GM20431 (cell line): ENCODE data around the gene LSM14A.
"Not testable (repeated sequence)": the region's sequence is repeated elsewhere in the genome, so short reads cannot be mapped to it uniquely, and the experiment has no call there.

Experiments used
- in situ Hi-C: fragments of 300-500 bp; cut with MseI, MboI; formaldehyde crosslinking; loops from one replicate; pipeline ENCODE4 v1.15.0; 2020; ENCODE audit warnings: low sequenced_read_pairs; ENCODE audit not compliant: unreplicated experiment

LSM14A gene

DNA sequence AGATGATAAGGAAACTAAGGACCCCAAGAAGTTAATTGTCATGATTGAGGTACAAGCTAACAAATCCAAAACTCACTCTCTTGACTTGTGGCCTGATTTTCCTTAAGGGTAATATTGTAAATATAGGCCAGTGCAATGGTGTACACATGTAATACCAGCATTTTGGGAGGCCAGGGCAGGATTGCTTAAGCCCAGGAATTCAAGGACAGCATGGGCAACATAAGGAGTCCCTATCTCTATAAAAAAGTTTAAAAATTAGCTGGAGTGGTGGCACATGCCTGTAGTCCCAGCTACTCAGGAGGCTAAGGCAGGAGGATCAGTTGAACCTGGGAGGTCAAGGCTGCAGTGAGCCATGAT, 53.3 kb downstream of the LSM14A start:
- in situ Hi-C loops = no loop called here

DNA sequence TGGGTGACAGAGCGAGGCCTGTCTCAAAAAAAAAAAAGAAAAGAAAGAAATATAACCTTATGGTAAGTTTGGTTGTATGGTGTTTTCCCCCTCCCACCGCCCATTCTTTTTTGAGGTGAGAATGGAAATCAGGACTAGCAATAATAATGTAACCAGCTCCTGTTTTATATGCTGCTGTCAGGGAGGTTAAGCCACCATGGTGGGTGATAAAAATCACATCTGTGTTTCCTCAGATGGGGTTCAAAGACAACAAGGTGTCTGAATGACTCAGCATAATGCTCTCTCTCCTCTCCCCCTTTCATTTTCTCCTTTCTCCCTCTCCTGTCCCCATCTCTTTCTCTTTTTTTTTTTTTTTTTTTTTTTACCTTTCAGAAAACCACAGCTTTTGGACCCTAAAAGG, 53.7 kb downstream of the LSM14A start:
- in situ Hi-C loops = no loop called here

DNA sequence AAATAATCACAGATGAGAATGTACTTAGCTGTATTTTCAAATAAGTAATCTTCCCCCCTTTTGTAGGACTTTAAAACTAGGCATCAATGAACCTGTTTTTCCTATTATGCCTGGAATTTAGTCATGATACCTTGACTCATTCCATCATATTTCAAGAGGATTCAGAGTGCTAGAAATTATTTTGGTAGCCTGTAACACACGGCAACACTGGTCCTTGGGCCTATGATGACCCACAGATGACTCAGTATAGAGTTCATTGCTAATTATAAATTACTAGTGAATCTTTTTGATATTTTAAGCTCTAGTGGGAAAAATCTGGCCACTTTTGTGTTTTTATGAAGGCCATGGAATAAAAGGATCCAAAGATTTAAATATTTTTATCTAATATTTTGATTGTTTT, 56.0 kb downstream of the LSM14A start:
- in situ Hi-C loops = no loop called here

DNA sequence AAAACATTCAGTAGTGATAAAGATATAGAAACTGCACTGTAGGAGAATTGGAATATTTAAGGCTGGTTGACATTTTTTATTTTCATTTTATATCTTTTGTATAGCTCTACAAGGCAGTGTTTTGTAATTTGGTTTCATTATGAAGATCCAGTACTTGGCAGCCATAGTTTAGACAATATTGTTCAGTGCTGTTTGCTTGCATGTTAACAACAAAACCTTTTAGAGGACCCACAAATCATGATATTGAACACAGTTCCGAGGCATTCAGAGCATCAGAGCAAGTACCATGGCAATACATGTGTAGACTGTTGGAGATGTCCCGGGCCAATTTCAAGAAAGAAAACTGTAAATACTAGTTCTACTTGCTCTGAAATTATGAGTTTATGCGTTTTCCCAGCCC, 56.5 kb downstream of the LSM14A start:
- in situ Hi-C loops = no loop called here

DNA sequence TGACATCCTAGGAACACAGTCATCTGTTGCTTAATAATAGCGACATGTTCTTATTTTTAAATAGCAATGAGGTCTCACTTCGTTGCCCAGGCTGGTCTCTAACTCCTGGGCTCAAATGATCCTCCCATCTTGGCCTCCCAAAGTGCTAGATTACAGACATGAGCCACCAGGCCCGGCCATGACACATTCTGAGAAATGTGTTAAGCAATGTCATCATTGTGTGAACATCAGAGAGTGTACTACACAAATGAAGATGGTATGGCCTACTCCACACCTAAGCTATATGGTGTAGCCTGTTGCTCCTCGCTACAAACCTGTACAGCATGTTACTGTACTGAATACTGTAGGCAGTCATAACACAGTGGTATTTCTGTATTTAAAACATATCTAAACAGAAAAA, 57.4 kb downstream of the LSM14A start:
- in situ Hi-C loops = no loop called here

DNA sequence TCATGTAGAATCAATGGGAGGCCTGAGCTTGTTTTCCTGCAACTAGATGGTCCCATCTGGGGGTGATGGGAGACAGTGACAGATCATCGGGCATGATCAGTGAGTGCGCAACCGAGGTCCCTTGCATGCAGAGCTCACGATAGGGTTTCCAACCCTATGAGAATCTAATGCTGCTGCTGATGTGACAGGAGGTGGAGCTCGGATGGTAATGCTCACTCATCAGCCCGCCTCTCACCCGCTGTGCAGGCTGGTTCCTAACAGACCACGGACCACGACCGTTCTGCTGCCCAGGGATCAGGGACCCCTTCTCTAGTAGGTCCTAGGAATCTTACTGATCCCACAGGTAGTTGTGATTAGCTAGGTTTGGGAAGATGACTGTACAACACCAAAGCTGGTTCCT, 58.5 kb downstream of the LSM14A start:
- in situ Hi-C loops = no loop called here

DNA sequence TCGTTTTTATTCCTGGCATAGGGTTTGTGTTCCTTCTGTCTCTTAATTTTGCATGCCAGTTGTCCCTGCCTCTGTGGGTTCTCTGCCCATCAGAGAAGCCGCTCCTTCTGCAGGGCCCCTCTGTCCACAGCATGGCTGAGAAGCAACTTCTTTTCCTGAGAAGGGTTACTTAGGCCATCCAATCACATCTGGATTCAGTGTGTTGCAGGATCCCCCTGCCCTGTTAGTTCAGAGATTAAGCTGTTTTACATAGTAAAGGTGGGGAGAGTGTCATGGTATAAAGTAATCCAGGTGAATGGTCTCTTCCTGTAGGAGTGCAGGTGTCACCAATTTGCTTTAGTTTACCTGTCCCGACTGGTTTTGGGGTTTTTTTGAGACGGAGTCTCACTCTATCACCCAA, 59.1 kb downstream of the LSM14A start:
- in situ Hi-C loops = no loop called here

DNA sequence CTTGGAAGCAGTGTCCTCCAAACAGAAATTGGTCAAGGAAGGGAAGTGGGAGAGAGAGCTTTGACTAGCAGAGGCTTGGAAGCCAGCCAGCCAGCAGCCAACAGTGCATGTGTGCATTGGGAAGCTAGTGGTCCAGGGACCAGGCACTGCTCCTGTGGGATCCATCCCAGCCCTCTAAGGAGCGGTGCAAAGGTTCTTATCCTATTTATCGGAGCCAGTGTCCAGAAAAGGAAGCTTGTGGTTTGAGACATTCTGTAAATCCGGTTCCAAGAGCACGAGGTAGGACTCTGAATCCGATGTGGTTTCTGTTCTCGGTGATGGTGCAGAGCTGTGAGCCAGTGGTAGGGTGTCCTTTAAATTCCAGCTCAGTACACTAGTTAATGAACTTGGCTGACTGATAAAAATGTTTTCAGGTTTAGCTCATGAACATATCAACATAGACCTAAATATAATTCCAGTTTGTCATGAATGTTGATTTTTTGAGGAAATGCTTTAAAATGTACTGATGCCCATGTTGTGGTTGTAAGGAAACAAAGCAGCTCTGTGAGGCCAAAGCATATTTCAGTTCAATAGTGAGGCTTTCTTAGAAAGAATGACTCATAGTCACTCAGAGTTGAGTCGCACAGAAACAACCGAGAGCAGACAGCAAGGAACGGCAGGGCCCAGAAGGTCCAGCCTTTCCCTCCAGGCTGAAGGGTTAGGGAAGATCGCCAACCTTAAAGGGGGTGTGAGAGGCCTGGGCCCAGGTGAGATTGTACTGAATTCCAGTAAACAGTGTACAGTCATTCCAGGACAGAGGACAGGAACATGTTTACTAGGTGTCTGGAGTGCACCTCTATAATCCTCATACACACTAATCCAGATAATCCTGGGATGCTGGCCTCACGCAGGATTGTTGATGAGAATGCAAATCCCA, 60.5 kb downstream of the LSM14A start:
- in situ Hi-C loops = no loop called here

DNA sequence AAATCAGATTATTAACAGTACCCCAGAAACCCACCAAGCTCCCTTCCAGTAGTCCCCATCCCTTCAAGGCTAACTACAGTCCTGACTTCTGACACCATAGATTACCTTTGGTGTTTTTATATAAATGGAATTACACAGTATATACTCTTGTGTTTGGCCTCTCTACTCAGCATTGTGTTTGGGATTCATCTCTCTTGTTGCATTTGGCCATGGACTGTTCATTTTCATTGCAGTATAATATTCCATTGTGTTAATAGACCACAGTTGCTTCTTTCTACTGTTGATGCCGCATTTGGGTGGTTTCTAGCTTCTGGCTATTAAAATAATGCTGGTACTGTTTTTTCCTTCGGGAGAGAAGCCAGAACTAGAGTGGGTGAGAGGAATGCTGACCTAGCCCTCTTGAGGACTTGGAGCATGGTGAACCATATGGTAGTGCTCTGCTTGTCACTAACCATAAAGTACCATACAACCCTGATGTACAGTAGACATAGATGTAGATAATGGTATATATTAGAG, 63.2 kb downstream of the LSM14A start:
- in situ Hi-C loops = no loop called here

DNA sequence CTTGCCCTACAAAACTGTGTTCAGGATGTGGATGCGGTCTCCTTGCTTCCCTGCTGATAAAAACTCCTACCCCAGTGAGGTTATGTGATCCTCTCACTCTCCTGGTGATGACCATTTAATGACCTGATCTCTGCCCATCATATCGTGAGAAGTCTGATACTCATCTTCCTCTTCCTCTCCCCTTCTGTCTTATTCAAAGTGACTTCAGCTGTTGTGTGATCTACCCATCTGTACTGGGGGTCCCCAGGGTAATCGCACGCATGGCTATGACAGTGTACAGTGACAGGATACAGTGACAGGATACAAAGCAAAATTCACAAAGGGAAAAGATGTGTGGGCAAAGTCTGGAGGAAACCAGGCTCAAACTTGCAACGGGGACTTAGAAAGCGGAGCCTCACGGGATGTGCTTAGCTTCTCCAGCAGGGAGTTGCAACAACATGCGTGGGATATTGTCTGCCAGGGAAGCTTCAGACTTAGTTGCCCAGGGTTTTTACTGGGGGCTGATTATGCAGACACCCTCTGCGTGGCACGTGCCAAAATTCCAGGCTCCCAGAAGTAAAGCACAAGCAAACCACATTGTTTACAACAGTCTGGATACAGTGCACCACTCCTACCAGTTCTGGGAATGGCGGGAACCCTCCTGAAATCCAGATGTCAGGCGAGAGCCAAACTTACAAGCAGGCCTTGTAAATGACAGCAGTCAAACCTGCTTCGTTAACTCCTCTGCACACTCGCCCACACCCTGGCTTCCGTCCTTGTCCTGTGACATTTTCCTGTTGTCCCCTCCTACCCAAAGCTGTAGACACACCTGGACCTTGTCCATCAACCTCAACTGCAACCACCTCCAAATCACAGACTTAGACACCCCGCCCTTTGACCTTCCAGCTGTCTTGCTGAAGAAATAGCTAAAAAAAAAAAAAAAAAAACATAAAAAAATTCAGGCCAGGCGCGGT, 64.0 kb downstream of the LSM14A start:
- in situ Hi-C loops = no loop called here

DNA sequence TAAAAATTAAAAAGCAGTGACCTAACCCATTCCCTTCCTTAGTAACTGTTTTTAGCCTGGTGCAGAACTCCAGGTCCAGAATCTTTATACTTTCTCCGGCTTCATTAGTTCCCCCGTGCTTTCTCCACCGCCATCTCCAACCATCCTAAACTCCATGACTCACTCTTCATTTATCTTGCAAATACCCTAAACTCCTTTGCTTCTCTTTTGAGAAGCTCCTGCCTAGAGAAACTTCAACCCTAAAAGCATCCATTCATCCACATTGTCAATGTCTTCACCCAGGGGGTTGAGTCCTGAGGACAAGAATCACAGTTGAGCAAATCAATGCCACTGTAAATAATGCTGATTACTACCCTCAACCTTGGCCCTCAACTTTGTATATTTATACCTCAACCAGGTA, 65.0 kb downstream of the LSM14A start:
- in situ Hi-C loops = no loop called here

DNA sequence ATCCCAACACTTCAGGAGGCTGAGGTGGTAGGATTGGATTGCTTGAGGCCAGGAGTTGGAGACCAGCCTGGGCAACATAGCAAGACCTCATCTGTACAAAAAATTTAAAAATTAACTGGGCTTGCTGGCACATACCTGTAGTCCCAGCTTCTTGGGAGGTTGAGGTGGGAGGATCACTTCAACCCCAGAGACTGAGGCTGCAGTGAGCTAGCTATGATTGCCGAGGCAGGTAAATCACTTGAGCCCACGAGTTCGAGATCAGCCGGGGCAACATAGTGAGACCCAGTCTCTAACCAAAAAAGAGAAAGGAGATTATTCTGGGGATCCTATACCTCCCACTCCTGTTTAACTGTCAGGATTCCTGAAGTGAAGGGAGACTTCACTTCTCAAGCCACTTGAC, 65.6 kb downstream of the LSM14A start:
- in situ Hi-C loops = no loop called here

DNA sequence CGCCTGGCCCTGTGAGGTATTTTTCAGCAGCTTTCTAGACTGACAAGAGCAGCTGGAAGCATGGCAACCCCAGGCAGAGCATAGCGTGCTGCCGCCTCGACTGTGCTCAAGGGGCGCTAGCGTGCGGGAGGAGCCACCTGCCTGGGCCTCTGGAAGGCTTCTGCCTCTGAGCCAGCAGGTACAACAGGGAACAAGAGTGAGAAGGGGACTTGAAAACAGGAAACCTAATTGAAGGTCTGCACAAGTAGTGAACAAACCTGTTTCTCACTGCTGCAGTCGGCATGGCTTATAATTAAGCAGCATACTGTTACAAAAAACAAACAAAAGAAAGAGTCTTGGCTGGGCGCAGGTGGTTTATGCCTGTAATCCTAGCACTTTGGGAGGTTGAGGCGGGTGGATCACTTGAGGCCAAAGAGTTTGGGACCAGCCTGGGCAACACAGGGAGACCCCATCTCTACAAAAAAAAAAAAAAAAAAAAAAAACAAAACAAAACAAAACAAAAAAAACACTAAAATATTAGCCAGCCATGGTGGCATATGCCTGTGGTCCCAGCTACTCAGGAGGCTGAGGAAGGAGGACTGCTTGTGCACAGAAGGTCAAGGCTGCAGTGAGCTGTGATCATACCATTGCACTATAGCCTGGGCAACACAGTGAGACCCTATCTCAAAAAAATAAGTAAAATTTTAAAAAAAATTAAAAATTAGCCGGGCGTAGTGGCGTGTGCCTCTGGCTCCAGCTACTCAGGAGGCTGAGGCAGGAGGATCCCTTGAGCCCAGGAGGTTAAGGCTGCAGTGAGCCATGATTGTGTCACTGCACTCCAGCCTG, 69.4 kb downstream of the LSM14A start:
- in situ Hi-C loops = no loop called here

DNA sequence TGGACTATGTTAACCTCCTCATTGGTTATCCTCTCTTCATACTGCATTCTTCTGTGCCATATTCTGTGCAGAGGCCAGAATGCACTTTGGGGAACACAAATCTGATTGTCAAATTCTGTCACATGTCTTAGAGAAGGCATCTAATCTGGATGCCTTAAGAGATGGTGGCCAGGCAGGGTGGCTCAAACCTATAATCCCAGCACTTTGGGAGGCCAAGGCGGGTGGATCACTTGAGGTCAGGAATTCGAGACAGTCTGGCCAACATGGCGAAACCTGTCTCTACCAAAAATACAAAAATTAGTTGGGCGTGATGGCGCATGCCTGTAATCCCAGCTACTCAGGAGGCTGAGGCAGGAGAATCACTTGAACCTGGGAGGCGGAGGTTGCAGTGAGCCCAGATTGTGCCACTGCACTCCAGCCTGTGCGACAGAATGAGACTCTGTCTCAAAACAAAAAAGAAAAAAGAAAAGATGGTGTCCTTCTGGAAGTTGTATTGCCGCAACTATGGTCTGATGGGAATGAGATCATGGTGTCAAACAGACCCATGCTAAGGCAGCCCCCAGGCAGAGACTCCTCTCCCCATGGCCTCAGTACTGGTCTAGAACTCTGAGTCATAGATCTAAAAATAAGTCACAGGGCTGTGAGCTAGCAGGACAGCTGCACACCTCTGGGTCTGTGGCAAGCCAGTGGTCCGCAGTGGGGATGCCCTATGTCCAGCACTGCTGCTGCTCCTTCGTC, 71.0 kb downstream of the LSM14A start:
- in situ Hi-C loops = not testable (repeated sequence)

DNA sequence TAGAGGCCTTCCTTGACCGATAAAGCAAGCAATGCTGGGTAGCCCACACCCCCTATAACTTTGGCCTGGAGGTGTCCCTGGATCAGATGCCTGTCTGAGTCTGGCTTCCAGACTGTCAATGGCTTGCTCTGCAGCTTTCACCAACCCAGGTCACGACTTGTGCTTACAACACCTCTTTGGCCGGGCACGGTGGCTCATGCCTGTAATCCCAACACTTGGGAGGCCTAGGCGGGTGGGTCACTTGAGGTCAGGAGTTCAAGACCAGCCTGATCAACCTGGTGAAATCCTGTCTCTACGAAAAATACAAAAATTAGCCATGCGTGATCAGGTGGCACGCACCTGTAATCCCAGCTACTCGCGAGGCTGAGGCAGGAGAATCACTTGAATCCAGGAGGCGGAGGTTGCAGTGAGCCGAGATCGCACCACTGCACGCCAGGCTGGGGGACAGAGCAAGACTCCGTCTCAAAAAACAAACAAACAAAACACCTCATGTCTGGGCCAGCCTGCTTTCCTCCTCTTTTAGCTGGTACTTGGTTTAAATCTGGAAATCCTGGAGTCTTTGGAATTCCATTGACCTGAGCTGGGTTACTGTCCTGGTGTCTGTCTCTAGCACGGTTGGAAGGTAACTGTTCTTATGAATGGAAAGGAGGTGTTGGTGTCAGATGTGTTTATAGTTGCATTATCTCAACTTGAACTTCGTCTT, 71.7 kb downstream of the LSM14A start:
- in situ Hi-C loops = no loop called here

DNA sequence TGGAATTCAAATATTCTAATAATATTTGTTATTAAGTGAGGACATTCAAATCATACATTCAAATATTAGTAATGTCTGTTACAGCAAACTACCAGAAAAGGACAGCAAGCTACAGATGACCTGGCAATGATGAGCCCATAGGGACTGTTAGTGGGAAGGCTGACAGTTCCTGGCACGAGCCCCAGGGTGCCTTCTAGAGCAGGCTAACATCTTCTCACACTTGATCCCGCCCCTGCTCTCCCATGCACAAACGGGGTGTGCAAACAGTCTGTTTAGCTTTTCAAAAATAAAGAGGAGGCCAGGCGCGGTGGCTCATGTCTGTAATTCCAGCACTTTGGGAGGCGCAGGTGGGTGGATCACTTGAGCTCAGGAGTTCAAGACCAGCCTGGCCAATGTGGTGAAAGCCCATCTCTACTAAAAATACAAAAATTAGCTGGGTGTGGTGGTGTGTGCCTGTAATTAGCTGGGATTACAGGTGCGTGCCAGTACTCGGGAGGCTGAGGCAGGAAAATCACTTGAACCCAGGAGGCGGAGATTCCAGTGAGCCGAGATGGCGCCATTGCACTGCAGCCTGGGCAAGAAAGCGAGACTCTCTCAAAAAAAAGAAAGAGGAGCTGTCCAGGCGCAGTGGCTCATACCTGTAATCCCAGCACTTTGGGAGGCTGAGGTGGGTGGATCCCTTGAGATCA, 72.5 kb downstream of the LSM14A start:
- in situ Hi-C loops = no loop called here

DNA sequence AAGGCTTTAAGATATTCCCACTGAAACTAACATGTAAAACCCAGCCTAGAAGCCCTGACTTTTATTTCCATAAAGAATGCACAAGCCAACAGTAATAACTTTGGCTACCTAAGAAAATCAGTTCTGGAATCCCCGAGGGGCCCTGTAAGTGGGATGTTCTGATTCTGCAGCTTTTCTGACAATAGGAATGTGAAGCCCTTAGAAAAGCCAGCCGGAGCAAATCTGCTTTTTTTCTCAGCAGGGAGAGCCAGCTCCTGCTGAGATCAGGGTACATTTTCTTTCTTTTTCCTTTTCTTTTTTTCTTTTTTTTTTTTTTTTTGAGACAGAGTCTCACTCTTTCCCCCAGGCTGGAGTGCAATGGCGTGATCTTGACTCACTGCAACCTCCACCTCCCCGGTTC, 74.0 kb downstream of the LSM14A start:
- in situ Hi-C loops = no loop called here

DNA sequence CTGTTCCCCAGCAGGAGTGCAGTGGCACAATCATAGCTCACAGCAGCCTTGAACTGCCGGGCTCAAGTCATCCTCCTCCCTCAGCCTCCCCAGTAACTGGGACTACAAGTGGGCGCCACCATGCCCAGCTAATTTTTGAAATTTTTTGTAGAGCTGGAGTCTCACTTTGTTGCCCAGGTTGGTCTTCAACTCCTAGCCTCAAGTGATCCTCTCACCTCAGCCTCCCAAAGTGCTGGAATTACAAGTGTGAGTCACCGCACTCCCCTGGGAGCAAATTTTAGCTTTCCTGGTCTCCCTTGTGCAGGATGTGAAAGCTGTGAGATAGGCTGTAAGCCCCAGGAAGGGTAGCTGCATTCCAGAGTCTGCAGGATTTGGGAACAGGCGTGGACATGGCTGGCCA, 76.6 kb downstream of the LSM14A start:
- in situ Hi-C loops = no loop called here
